ENCODE results near the gene KL. TPM values are rescaled to one million over a fixed set of nuclear protein-coding genes. Genes with fewer than 3 reads are reported as not detected.

Gene KL
- 2.0 and 2.1 TPM in 2 replicates for total RNA-seq (2013; cell fraction: nucleolus; rRNA removed)
- 2.1 TPM in 2 replicates for total RNA-seq (2014; rRNA removed)
- total RNA-seq (2014; rRNA removed; fragmentation: Illumina TruSeq; extraction: Trizol): 1.5 and 1.6 TPM in 2 replicates
- total RNA-seq (2021): 1.6 TPM in 2 replicates
- 0.28 TPM for polyA plus RNA-seq (2011; ENCODE audit: low read depth)
- polyA plus RNA-seq (2011; rRNA removed): 0.08 and 0.16 TPM in 2 replicates
- polyA plus RNA-seq (2011; cell fraction: cytosol; rRNA removed): 0.07 and 0.15 TPM in 2 replicates
- polyA plus RNA-seq (2011; cell fraction: nucleus; rRNA removed): 0.16 and 0.21 TPM in 2 replicates
- 0.24 and 0.76 TPM in 2 replicates for polyA plus RNA-seq (2012)
- 1.7 and 2.3 TPM in 2 replicates for polyA plus RNA-seq (2014; fragmentation: Illumina TruSeq; extraction: Trizol)
- under 1 TPM; 0.57 to 0.60 TPM for polyA plus RNA-seq (2014; fragmentation: Nextera tagmentation; extraction: Ambion mirVana)
- 1.3 and 1.4 TPM in 2 replicates for polyA plus RNA-seq (2014; rRNA removed)
- polyA plus RNA-seq (2016; fragmentation: Nextera tagmentation; extraction: Ambion mirVana): 1 to 10 TPM in 1 of 2 experiments, under 1 TPM in 1; 0.96 to 1.8 TPM
- polyA minus RNA-seq (2011; rRNA and poly(A)+ RNA removed): 0.15 and 0.31 TPM in 2 replicates
- not detected in 2 replicates for polyA minus RNA-seq (2011; cell fraction: cytosol; rRNA and poly(A)+ RNA removed)
- polyA minus RNA-seq (2011; cell fraction: nucleus; rRNA and poly(A)+ RNA removed): 0.12 and 0.19 TPM in 2 replicates
- percentile 48 among the genes with signal in this experiment for Bru-seq, nascent RNA
- percentile 35 among the genes with signal in this experiment for BruChase-seq, experiment 1, labeled RNA remaining after a 6-hour chase
- BruChase-seq, experiment 2, labeled RNA remaining after a 2-hour chase: percentile 41 among the genes with signal in this experiment
- long read RNA-seq, experiment 1: 0 reads
- long read RNA-seq, experiment 2, partial matches to known transcripts: 0 of 1 reads
- long read RNA-seq, experiment 2, other reads (novel, unspliced or antisense): 1 of 1 reads

DNA sequence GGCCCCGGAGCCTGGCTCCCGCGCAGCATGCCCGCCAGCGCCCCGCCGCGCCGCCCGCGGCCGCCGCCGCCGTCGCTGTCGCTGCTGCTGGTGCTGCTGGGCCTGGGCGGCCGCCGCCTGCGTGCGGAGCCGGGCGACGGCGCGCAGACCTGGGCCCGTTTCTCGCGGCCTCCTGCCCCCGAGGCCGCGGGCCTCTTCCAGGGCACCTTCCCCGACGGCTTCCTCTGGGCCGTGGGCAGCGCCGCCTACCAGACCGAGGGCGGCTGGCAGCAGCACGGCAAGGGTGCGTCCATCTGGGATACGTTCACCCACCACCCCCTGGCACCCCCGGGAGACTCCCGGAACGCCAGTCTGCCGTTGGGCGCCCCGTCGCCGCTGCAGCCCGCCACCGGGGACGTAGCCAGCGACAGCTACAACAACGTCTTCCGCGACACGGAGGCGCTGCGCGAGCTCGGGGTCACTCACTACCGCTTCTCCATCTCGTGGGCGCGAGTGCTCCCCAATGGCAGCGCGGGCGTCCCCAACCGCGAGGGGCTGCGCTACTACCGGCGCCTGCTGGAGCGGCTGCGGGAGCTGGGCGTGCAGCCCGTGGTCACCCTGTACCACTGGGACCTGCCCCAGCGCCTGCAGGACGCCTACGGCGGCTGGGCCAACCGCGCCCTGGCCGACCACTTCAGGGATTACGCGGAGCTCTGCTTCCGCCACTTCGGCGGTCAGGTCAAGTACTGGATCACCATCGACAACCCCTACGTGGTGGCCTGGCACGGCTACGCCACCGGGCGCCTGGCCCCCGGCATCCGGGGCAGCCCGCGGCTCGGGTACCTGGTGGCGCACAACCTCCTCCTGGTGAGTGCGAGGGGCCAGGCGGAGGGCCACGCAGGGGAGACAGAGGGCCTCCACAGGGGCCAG, at the start of gene KL:
Gene KL, plus strand, starts transcription at position 10 of the 909 bp plus-strand sequence. Its CDS starts 18 bp downstream, at position 28.
- BruUV-seq (replicated peaks): TSS peak; percentile 94
- H3K9me3 ChIP-seq (replicated peaks; ENCODE audit: control insufficient read depth, insufficient read depth, low read length): no peaks in the 10 kb centered on the region; the same call in 2 of the 3 replicates
- no peak for FAIRE-seq
- intact Hi-C loops (cut with micrococcal nuclease; ENCODE audit: unreplicated experiment) (loop anchor here (1.0 to 5.0 kb wide), 5 partner anchors 106 to 430 kb away; partner anchors contain the start of gene PDS5B), in situ Hi-C loops (cut with MboI) (no loop called here)
- peak within 1 kb of the TSS; percentile 33; the same call in 1 of the 2 replicates for H3K9ac ChIP-seq (ENCODE audit: control insufficient read depth, insufficient read depth, low read length)
- no peak within 1 kb of the TSS for H3K27ac ChIP-seq (ENCODE audit: control insufficient read depth, insufficient read depth)
- POLR2A ChIA-PET: interaction anchor here (0.9 to 1.4 kb wide), 3 partner anchors 104 to 187 kb away, joined by 3 to 5 read pairs (median 3); no protein-coding TSS in a partner anchor
- SMC1A ChIA-PET (ENCODE audit: uncharacterized antibody, unreplicated experiment): interaction anchor here (1.0 to 2.5 kb wide), 8 partner anchors 100 to 429 kb away, joined by 3 to 14 read pairs (median 6); no protein-coding TSS in a partner anchor
- peak within 1 kb of the TSS; percentile 83 for H3K4me2 ChIP-seq (ENCODE audit: control insufficient read depth, insufficient read depth)
- peak within 1 kb of the TSS; percentile 78 for H2AFZ ChIP-seq (ENCODE audit: control insufficient read depth, low read depth, low read length)
- CTCF ChIA-PET: interaction anchor here (0.7 to 1.7 kb wide), 13 partner anchors 13 to 431 kb away, joined by 3 to 8 read pairs (median 3); partner anchors contain the start of gene PDS5B
- DNase-seq (ENCODE audit: low read depth, low spot score): no peak
- peak; percentile 69 for ATAC-seq
- WGBS (ENCODE audit: insufficient coverage, insufficient replicate concordance, low lambda C conversion rate, missing lambda C conversion rate): 3% methylated on average over 71 of the region's 106 CpGs
- peaks cover 0 to 6% of the 10 kb centered on the region in 2 experiments; a peak in 1 of 4 replicates for H3K27me3 ChIP-seq (replicated peaks in 1 of 2; ENCODE audit: control insufficient read depth in 2 of 2, insufficient read depth in 2 of 2, low read length in 1 of 2)
- H3K36me3 ChIP-seq (ENCODE audit: control insufficient read depth in 2 of 2, insufficient read depth in 2 of 2, low read length in 1 of 2): no peaks in the 10 kb centered on the region
- no peaks in the 10 kb centered on the region for H4K20me1 ChIP-seq (ENCODE audit: control insufficient read depth, insufficient read depth)
- RAD21 ChIA-PET (ENCODE audit: unreplicated experiment): interaction anchor here (0.7 to 1.8 kb wide), 12 partner anchors 17 to 708 kb away, joined by 3 to 9 read pairs (median 4); partner anchors contain the start of gene PDS5B
- no peaks in the 10 kb centered on the region for H3K79me2 ChIP-seq (ENCODE audit: control insufficient read depth, insufficient read depth, low read length)
- peaks cover 12% of the 10 kb centered on the region for H3K4me1 ChIP-seq (ENCODE audit: control insufficient read depth, insufficient read depth, low read length)
- peak within 1 kb of the TSS; percentile 69 for H3K4me3 ChIP-seq
- TF ChIP-seq, protein P1, sequence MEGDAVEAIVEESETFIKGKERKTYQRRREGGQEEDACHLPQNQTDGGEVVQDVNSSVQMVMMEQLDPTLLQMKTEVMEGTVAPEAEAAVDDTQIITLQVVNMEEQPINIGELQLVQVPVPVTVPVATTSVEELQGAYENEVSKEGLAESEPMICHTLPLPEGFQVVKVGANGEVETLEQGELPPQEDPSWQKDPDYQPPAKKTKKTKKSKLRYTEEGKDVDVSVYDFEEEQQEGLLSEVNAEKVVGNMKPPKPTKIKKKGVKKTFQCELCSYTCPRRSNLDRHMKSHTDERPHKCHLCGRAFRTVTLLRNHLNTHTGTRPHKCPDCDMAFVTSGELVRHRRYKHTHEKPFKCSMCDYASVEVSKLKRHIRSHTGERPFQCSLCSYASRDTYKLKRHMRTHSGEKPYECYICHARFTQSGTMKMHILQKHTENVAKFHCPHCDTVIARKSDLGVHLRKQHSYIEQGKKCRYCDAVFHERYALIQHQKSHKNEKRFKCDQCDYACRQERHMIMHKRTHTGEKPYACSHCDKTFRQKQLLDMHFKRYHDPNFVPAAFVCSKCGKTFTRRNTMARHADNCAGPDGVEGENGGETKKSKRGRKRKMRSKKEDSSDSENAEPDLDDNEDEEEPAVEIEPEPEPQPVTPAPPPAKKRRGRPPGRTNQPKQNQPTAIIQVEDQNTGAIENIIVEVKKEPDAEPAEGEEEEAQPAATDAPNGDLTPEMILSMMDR (IDR thresholded peaks at IDR 0.05 in 2 of 3, conservative IDR thresholded peaks at IDR 0.05 in 1 of 3; ENCODE audit: control insufficient read depth in 2 of 3, extremely low read depth in 1 of 3, insufficient read depth in 1 of 3, low read depth in 3 of 3, low read length in 3 of 3): peak in 1 of 3 experiments; percentile 8; a peak in 1 of 6 replicates
- TF ChIP-seq CREB1 (IDR thresholded peaks at IDR 0.05; ENCODE audit: low read depth) (0 out of 2 replicates have a peak, but pooled peaks have one; percentile 16), BHLHE40 (IDR thresholded peaks at IDR 0.05; ENCODE audit: borderline replicate concordance in 1 of 2, low read depth in 2 of 2, low read length in 1 of 2) (0 out of 4 replicates have a peak, but pooled peaks of 1 of the 2 experiments have one; percentile 8), POLR2A (IDR thresholded peaks at IDR 0.05; ENCODE audit: low read depth, low read length) (peak; percentile 39), STAT3 (IDR thresholded peaks at IDR 0.05; ENCODE audit: low read depth, low read length) (no peak), YY1 (IDR thresholded peaks at IDR 0.05; ENCODE audit: low read depth, low read length) (no peak), MEF2A (IDR thresholded peaks at IDR 0.05; ENCODE audit: insufficient read depth, low read depth, low read length) (no peak), RUNX3 (IDR thresholded peaks at IDR 0.05; ENCODE audit: low read length) (0 out of 2 replicates have a peak, but pooled peaks have one; percentile 40), IKZF1 (conservative IDR thresholded peaks at IDR 0.05) (peak; percentile 79), NR2F1 (conservative IDR thresholded peaks at IDR 0.05) (no peak), E2F4 (IDR thresholded peaks at IDR 0.05; ENCODE audit: low read depth, low read length) (no peak), ZBTB33 (IDR thresholded peaks at IDR 0.05) (no peak), KAT2A (conservative IDR thresholded peaks at IDR 0.05; ENCODE audit: control insufficient read depth, low read depth, low read length) (no peak)

Data from GM12878 (cell line).